IMR-90 (cell line): Measurements from ENCODE around the gene PGLYRP3.

Experiments used
- CTCF ChIP-seq: conservative IDR thresholded peaks from 2 replicates; pipeline ENCODE4 v1.5.1; 2012; ENCODE audit warnings: mild to moderate bottlenecking, low read depth, low read length, improper control_type of control experiment
- MAFK ChIP-seq: IDR thresholded peaks from 2 replicates; pipeline ENCODE4 v1.6.1; 2012; ENCODE audit warnings: low read depth, low read length, improper control_type of control experiment
- POLR2A ChIP-seq: IDR thresholded peaks from 2 replicates; pipeline ENCODE4 v1.6.1; 2012; ENCODE audit warnings: mild to moderate bottlenecking, low read depth, low read length

- TF ChIP-seq POLR2A (no peak), CTCF (no peak), MAFK (no peak)
Observed at GRCh38 chr1:153253076-153253475, 59.7 kb downstream of the PGLYRP3 start.
